DMS 273 (cell line): ENCODE results near the gene CTIF.
A peak's percentile ranks its signal among the peaks of the same experiment; 100 is the strongest.

Experiments used
- DNase-seq: peaks from one replicate; lab custom pipeline; 2025; ENCODE audit not compliant: unreplicated experiment; lab: John Stamatoyannopoulos, UW

Gene CTIF

DNA sequence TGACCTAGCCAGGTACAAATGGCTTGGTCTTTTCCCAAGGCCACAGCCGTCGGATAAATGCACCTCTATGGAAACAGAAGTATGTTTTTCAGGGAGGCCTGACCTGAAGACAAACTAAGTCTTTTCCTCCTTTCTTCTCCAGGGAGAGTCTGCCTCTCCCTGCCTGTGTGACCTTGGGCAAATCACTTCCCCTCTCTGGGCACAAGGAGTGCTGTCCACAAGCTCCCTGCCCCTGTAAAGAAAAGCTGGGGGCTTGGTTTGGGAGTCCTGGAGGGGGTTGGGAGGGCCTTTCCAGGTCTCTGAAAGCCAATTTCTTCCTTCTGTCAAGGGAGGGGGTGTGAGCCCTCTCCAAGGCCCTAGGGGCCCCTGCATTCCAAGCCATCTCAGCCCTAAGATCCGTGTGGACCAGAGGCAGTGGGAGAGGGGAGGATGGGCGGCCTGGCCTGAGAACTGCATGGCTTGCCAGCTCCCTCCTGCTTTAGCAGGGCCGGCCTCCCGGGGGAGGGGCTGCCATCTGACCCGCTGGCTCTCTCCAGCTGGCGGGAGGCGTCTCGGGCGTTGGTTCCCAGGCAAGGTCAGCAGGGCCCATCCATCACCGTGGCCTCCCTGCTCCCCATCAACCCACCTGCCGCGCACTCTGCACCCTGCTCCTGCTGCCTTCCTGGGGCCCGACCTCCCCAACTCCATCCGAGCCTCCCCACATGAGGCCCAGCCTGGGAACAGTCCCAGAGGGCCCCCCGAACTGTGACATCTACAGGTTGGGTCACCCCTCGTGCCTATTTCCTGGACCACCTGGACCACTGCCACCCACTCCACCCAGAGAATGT lies 350.5 kb downstream of the CTIF start:
- DNase-seq: peak; percentile 72

DNA sequence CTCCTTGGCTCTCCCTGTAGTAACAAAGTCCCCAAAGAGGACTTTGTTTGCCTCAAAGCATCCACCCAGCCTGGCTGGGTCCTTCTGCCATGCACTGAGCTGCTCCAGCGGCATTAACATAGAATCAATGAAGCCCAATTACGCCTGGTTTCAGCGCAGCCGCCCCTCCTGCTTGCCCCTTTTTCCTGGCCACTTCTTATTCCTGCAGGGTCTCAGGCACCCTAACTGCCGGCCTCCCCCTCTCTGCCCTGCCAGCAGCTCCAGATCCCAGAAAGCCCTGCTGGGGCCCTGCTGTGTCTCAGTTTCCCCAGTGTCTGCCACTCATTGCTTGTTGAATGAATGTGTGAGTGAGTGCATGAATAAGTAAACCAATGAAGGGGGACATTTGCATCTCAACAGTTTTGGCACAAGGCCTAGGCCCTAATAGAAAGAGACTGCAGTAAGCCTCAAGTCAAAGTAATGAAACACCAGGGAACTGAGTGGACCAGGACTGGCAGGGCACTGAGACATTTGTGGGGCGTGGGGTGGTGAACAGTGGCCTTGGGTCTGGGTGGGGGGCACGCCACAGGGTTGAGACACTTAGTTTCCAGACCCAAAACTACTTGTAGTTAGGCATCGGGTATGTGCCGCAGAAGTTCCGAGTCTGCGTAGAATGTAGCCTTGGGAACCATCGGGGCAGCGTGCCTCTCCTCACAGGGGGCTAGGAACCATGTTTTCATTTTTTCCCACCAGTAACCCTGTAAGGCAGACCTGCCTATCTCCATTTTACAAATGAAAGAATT lies 351.3 kb downstream of the CTIF start:
- DNase-seq: no peak

DNA sequence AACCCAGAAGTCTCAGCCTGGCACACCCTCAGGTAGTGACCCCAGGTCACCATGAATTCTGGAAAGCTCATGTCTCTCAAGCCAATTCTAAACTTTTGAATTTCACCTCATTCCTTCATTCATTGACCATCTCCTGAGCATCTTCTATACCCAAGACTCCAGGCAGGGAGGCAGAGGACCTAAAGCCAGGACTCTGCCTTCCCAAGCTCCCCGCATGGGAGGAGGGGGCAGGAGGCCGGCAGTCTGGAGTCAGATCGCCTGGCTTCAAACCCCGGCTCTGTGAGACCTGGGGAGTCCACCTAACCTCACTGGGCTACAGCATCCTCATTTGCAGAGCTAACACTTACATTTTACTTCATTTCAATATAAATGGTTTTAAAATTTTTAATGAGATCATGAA lies 352.9 kb downstream of the CTIF start:
- DNase-seq: no peak

DNA sequence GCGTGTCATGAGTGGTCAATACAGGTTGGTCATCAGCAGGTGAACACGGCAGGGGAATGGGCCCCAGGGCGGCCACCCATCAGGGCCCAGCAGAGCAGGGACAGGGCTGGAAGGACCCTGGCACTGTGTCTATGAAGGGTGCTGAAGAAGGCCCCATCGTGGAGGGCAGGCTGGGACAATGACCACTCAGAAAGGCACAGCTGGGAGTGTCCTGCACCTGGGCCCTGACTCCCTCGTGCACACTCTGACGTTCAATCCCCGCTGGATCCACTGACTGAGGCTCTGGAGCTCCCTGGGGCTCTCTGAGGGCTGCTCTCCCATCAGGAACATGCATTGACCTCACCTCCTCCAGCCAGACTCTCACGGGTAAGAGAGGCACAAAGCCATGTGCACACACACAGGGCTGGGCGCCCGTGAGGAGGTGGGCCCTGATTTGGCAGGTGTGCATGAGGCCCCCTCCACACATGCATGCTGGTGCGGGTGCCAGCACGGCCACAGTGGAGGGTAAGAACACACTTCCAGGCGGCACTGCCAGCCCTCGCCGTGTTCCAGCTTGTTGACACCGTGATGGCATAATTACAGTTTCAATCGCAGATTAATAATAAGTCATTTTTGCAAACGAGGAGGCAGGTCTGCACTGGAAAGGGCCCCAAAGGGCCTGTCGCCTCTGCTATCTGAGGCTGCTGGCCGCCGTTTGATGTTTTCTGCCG lies 353.5 kb downstream of the CTIF start:
- no peak for DNase-seq

DNA sequence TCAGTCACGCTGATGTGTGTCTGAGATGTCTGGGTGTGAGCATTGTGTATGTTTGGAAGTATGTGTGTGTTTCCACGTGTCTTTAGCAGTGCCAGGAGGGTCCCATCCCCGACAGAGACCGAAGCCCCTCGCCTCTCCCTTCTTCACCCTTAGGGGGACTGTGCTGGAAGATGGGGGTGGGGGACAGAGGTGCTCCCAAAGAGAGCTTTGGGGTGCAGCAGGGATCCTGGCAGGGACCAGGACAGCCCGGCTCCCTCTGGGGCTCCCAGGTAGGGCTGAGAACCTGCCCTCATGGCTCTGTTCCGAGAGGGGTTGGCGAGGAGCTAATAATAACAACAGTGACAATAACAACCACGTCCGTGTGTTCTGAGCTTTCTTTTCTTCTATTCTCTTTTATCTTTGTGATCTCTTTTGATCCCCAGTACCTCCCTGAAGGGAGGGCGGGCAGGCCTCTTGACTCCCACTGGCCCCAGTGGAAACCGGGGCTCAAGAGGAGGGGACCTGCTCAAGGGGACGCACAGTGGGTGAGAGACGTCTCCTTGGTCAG lies 354.3 kb downstream of the CTIF start:
- no peak for DNase-seq

DNA sequence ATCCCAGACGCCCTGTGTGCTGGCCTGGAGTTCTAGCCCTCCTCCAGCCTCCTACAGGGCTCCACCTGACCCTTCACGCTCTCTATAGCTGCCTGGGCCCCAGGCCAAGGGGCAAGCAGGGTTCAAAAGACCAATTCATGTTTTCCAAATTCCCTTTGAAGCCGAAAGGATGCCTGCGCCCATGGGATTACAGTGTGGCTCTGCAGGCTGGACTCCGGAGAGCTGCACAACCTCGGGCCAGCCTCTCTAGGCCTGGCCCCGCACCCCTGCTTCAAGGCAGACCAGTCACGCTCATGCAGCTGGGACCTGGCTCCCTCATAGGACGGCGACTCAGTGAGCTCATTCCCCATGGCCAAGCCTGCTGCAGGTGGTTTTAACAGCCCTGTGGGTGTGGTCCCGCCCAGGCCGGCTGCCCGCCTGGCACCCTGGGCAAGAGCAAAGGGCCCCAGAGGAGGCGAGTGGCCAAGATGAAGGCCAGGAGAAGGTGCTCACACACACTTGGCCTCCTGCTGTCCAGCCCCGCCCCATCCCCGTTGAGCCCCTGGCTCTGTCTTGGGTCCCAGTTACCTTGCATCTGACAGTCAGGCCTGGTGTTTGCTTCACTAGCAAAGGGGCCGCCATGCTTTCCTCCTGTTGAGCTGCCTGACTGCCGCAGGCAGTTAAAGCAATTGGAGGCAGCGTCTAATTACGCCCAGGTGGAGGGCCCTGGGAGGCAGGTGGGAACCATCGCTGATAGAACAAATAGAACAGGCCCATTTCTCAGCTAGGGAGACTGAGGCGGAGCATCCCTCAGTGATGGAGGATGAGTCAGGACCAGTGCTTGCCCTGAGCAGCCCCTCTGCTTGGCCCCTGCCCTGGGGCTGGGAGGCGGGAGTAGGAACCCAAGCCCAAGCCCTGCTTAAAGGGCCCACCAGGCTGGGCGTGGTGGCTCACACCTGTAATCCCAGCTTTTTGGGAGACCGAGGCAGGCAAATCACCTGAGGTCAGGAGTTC lies 355.1 kb downstream of the CTIF start:
- DNase-seq: no peak

DNA sequence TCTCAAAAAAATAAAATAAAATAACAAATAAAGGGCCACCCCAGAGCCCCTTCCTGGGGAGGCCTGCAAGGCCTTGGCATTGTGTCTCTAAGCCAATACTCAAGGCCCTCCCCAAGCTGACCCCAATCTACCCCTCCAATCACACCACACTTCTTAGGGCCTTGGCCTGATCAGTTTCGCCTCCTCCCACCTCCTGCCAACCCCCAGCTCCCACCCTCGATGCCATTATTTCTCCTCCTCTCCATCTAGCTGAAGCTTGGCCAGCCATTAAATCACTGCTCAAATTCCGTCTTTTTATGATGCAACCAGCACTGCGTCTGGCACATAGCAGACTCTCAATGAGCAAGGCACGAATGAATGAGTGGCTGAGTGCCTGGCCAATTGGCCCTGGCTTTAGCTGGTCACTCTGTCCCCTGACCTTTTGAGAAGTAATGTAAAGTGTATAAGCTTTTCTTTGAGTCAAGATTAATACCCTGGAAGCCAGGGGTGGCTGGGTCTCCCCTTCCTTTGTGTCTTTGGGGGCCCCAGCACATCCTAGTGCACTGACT lies 356.0 kb downstream of the CTIF start:
- no peak for DNase-seq

DNA sequence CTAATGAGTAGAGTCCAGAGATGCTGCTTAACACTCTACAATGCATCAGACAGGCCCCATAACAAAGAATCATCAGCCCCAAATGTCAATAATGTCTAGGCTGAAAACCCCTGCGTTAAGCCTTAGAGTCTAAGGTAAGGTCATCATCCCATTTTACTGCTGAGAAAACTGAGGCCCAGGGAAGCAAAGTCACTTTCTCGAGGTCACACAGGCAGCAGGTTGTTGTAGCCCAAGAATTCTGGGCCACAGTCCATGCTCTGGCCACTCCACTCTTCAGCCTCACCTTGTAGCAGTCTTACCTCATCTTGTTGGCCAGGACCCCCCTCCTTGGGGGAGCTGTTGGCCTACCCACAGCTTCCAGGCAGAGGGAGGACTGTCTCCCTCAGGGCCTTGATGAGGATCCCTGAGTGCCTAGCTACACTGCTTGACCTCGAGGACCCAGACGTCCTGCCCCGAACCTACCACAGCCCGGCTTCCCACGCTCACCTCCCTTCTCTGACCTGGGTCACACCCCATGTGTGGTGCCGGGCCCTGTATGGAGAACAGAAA lies 357.6 kb downstream of the CTIF start:
- no peak for DNase-seq

DNA sequence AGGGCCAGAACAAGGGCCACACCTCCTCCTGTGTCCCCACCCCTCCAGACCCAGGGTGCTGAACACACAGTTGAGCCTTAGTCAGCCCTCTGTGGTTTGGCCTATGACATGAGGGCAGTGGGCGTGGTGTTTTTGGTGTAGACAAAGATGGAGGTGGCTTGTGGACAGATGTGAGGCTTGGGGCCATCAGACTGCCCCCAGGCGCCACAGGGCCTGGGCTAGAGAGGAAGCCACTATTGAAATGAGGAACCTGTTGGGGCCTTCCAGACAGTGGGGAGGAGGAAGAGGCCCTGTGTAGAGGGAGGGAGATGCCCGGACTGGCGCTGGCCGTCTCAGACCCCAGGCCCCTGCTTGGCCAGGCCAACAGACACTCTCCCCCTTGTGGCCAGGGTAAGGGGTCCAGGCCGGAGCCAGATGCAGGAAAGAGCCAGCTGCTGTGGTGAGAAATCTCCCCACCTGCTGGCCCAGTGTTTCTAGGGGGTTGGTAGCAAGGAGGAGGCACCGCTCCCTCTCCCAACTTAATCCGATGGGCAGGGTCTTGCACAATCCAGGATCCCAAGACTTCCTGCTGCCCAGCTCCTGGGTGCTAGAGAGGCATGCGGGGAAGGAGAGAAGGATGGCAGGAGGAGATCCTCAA lies 358.2 kb downstream of the CTIF start:
- peak; percentile 21 for DNase-seq

DNA sequence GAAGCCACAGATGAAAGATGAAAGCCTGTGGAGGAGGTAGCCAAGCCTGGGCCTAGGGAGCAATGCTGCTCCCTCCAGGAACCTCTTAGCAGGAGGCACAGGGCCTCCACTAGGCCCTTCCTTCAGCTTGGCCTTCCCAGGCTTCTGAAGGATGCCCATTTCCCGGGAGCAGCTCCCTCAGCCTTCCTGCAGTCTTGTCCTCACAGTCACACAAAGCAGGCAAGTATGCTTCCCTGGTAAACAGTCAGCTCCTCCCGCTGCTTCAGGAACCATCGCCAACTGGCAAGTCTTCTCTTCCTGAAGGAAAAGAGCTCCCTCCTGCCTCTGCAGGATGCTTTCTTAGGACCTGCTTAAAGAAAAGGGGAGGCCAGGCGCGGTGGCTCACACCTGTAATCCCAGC lies 358.7 kb downstream of the CTIF start:
- no peak for DNase-seq

DNA sequence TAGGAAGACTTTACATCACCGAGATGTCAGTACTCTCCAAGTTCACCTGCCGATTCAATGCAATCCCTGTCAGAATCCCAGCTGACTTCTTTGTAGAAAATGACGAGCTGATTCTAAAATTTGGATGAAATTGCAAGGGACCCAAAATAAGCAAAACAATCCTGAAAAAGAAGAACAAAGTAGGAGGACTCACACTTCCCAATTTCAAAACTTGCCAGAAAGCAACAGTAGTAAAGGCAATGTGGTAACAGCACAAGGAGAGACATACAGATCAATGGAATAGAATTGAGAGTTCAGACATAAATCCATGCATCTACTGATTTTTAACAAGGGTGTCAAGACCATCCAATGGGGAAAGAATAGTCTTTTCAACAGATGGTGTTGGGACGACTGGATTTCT lies 359.7 kb downstream of the CTIF start:
- no peak for DNase-seq

DNA sequence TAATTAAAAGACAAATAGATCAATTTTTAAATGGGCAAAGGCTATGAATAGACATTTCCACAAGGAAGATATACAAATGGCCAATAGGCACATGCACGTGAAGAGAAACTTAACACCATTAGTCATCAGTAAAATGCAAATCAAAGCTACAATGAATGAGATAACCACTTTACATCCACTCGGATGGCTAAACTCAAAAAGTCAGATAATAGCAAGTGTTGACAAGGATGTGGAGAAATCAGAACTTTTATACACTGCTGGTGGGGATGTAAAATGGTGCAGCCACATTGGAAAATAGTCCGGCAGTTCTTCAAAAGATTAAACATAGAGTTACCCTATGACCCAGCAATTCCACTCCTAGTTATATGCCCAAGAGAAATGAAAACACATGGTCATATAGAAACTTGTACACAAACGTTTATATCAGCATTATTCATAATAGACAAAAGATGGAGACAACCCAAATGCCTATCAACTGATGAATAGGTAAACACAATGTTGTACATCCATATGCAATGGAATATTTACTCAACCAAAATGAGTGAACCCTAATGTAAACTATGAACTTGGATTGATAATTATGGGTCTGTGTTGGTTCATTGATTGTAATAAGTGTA lies 360.8 kb downstream of the CTIF start:
- DNase-seq: no peak

DNA sequence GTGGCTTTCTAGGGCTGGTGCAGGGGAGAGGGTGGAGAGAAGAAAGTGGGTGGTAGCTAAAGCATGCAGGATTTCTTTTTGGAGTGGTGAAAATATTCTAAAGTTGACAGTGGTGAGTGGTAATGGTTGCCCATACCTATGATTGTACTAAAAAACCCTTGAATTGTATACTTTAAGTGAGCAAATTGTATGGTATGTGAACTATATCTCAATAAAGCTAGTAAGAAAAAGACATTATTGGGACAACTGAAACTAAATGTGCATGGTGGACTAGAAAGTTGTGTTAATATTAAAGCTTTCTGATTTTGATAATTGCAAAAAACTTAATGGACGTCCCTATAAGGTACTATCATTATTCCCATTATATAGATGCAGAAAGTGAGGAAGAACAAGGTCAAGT lies 361.6 kb downstream of the CTIF start:
- no peak for DNase-seq

DNA sequence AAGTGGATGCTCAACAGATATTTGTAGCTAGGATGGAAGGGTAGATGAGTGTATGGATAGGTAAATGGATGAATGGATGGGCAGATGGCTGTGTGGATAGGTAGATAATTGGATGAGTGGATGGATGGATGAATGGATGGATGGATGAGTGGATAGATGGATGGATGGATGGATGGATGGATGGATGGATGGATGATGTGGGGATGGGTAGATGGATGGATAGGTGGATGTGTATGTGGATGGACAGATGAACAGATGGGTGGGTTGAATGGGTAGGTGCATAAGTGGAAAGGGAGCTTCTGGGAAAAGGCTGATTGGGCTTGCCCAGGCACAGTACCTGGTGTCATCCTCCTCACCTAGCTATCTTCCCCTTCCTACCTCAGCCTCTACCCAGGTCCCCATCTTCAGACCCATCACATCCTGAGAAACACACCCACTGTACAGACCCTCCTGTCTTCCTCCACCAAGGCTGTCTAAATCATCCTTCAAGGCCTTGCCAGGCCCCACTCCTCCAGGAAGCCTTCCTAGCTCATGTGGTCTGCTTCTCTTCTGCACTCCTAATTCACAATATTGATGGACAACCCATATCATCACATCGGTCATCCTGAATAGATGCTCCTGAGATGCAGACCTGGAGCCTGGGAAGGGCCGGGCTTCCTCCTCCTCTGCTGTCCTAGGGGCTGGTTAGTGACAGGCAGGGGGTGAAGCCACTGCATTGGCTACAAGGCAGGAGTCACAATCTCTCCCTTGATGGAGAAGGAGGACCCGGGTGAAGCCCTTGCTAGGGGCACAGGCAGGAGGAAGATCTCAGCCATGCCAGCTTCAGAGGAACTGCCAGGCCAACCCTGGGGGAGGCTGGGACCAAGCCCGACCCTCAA lies 362.6 kb downstream of the CTIF start:
- no peak for DNase-seq

DNA sequence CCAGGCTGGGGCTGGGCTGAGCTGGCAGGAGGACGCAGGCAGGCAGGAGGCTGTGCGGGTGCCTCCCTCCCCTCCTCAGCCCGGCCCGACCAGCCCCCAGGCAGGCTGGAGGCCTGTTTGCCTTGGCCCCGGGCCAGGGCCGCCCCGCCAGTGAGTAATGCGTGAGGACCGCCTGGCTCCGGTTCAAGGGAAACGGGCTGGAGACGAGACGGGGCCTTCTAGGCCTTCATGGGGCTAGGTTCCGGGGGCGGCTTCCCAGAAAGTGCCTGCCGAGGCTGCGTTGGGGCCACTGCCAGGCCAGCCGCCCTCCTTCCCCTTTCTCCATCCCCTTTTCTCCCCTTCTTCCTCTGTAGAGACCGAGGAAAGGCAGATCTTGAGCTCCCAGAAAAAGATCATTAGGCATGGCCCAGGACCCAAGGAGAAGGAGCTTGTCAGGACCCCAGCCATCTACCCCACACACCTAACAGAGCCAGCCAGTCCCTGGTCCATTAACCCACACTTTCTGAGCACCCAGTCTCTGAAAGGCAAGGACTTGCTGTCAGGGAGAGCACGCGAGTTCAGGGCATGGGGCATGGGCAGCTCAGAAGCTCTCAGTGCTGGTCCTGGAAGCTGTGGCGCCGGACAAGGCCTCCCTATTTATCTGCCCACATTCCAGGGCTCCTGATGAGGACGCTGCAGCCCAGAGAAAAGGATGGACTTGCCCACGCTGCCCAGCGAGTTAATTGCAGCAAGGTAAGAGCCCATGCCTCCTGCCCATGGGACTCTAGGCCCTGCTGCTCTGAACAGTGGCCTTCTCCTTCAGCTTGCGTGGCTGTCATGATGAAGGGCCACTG lies 363.4 kb downstream of the CTIF start:
- DNase-seq: peak; percentile 95

DNA sequence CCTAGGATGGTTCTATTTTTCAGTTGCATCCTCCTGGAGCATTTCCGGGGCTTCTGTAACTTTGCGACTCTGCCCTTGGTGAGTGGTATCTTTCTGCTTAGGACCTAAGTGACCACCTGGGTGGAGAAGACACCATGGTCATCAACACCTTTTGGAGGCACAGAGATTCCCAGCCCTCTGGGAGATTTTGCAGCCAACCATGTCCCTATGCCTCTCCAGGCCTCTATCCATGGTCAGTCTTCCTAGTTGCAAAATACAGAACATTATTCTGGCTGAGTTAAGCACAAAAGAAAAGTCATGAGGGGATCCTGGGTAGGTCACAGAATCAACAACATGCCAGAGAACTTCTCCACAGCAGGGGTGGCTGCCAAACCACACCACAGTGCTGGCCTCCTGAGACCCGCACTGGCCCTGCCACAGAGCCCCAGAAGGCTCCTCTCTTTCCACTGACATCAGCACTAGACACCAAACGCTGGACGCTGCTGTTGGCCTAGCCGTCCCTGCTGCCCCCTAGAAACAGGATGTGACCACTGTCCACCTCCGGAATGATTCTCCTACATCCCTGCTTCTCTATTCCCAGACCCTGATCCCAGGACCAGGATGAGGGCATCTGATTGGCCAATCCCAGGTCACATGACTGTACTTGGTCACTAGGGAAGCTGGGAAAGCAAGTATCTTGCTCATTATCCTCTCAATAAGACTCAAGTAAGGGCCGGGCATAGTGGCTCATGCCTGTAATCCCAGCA lies 364.2 kb downstream of the CTIF start:
- no peak for DNase-seq
